ENCODE data around the gene DNHD1. TPM values are rescaled to one million over a fixed set of nuclear protein-coding genes. Genes with fewer than 3 reads are reported as not detected.

The DNHD1 gene
- total and polyA plus RNA-seq, 2 of the 8 experiments (the other 6 are each of a cell fraction or from before 2014, with no cell fraction given) = 5.0 to 6.8 TPM

DNA sequence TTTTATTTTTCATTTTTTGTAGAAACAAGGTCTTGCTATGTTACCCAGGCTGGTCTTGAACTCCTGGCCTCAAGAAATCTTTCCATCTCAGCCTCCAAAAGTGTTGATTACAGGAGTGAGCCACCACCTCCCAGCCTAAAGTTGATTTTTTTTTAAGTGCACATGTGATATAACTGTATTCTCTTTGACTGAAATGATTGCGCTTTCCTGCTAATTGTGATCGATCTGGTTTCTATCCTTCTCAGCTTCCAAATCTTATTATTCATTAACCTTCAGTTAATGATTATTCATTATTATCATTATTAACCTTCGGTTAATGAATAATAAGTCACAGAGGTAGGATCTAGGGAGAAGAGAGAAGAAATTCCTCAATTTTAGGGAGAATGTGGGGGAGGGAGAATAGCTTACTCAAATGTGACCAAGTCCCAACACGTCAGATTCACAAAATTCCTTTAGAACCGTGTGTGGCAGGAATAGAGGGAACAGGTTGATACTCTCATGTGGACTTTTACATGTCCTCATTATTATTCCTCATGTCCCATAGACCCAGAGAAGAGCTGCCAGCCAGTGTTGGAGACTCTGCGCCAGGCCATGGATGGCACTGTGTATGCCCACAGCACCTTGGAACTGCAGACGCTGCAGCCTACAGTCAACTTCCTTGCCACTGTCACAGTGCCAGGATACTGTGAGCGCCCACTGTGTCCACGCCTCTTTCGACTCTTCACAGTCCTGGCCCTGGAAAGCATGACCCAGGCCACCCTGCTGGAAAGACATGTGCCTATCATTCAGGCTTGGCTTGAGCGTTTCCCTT, 59.3 kb downstream of the DNHD1 start (continued):
- TF ChIP-seq MAFK (IDR thresholded peaks at IDR 0.05; ENCODE audit: low read depth, low read length) = no peak
- TF ChIP-seq SP4 (IDR thresholded peaks at IDR 0.05; ENCODE audit: low read length) = no peak
- no peak for TF ChIP-seq CTBP2 (IDR thresholded peaks at IDR 0.05; ENCODE audit: borderline replicate concordance, insufficient read depth, insufficient read length, low read length)
- TF ChIP-seq, protein P1, sequence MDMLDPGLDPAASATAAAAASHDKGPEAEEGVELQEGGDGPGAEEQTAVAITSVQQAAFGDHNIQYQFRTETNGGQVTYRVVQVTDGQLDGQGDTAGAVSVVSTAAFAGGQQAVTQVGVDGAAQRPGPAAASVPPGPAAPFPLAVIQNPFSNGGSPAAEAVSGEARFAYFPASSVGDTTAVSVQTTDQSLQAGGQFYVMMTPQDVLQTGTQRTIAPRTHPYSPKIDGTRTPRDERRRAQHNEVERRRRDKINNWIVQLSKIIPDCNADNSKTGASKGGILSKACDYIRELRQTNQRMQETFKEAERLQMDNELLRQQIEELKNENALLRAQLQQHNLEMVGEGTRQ (IDR thresholded peaks at IDR 0.05; ENCODE audit: low read length) = no peak
- no peak for TF ChIP-seq BRCA1 (IDR thresholded peaks at IDR 0.05; ENCODE audit: low read depth, low read length)
- TF ChIP-seq NRF1 (IDR thresholded peaks at IDR 0.05; ENCODE audit: low read depth, low read length) = no peak

Measured in H1 (cell line).